Cardiac muscle cell (in vitro differentiated cells and primary cell): Measurements from ENCODE around the gene SUFU. TPM values are rescaled to one million over a fixed set of nuclear protein-coding genes. Genes with fewer than 3 reads are reported as not detected.

ENCODE experiments used
- DNase-seq, 2 donors: peaks; one replicate each; pipeline versions ENCODE4 v3.0.0 to v3.0.0-alpha.2; 2010 to 2017; ENCODE audit warnings: low read depth in 1 of 2, low spot score in 1 of 2
- H3K27ac ChIP-seq: fragments of 200-600 bp; sonication (generic); 2 replicates; pipeline ENCODE4 v1.5.1; 2016
- H3K27me3 ChIP-seq: fragments of 200-600 bp; sonication (generic); 2 replicates; pipeline ENCODE4 v1.6.0; 2016; ENCODE audit warnings: control low read depth
- H3K36me3 ChIP-seq: fragments of 200-600 bp; sonication (generic); 2 replicates; pipeline ENCODE4 v1.5.1; 2016; ENCODE audit warnings: control low read depth
- H3K4me1 ChIP-seq: fragments of 200-600 bp; sonication (generic); 2 replicates; pipeline ENCODE4 v1.8.1; 2017; ENCODE audit warnings: low read depth, mild to moderate bottlenecking, mixed run types
- H3K4me3 ChIP-seq: fragments of 200-600 bp; sonication (generic); 2 replicates; pipeline ENCODE4 v1.5.1; 2016; ENCODE audit warnings: mild to moderate bottlenecking
- H3K9me3 ChIP-seq: fragments of 200-600 bp; sonication (generic); 2 replicates; pipeline ENCODE4 v1.5.1; 2017; ENCODE audit warnings: low read depth, mild to moderate bottlenecking, control low read depth
- CTCF ChIP-seq: IDR thresholded peaks from 2 replicates; pipeline ENCODE4 v1.5.1; 2012; ENCODE audit warnings: low read depth, mild to moderate bottlenecking, low read length
- polyA plus RNA-seq: library from polyadenylated mRNA; unstranded; fragments of >200 nt; fragmentation: Nextera tagmentation; extraction: Ambion mirVana; gene quantifications from 2 replicates; pipeline ENCODE4 v1.2.1, GENCODE V29; 2016
- total RNA-seq: library from RNA; depleted of rRNA; stranded (reverse); fragments of >200 nt; gene quantifications from 2 replicates; pipeline ENCODE4 v1.2.3, GENCODE V29; 2016

The SUFU gene
- total and polyA plus RNA-seq, 2 experiments from 2014 or later: 14.2 to 18.4 TPM

- Histone ChIP-seq H3K27me3 (no peaks in the 10 kb centered on the region), H3K4me1 (peaks cover 66% of the 10 kb centered on the region), H3K9me3 (no peaks in the 10 kb centered on the region), H3K4me3 (no peak overlapping the region), H3K36me3 (no peaks in the 10 kb centered on the region), H3K27ac (peak overlapping the region; percentile 89)
- TF ChIP-seq CTCF: no peak
- DNase-seq: no peak
Observed at GRCh38 chr10:102678068-102678400, 174.3 kb downstream of the SUFU start.

DNA sequence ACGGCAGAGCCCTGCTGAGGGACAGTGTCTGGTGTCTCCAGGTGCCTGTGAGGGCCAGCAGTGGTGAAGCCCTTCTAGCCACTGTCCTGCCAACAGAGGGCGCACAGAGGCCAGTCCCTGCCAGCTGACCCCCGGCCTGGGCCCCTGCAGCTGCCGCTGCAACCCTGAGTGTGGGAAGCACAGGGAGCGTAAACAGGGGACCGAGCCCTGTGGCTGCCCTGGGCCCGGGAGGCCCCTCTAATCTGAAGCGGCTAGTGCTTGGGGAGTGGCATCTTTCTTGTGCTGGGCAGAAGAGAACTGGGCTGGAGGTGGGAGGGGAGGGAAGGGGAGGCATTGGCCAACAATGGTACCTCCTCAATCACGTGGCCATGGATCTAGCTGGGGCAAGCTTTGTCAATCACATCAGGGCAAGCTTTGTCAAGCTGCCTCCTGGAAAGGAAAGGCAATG is 175.1 kb downstream of the SUFU start:
- peak; percentile 84 for TF ChIP-seq CTCF
- DNase-seq: peak; percentile 74 to 92
- Histone ChIP-seq H3K4me3 (no peak overlapping the region), H3K36me3 (no peaks in the 10 kb centered on the region), H3K9me3 (no peaks in the 10 kb centered on the region), H3K4me1 (peaks cover 57% of the 10 kb centered on the region), H3K27ac (peak overlapping the region; percentile 89), H3K27me3 (no peaks in the 10 kb centered on the region)

DNA sequence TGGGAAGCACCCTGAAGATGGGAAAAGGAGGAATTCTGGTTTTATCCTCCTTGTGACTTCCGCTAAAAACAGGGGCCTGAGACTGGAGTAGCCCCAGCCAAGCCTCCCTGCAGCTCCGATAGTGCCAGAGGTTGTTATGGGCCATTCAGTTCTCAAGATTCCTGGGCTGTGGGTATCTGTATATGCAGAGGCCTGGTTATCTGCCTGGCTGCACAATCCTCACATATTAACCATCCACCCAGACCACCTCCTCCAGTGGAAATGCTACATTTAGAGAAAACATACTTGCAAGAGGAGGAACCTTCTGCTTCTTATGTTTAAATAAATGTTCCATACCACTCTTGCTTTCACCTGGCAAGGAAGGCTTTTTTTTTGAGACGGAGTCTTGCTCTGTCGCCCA is 175.8 kb downstream of the SUFU start:
- no peak for TF ChIP-seq CTCF
- H3K27ac ChIP-seq: peak overlapping the region; percentile 89

GRCh38 chr10:102681696-102682095 is 177.9 kb downstream of the SUFU start:
- Histone ChIP-seq H3K27ac (no peak overlapping the region), H3K4me1 (peaks cover 29% of the 10 kb centered on the region), H3K9me3 (no peaks in the 10 kb centered on the region), H3K36me3 (peaks cover 6% of the 10 kb centered on the region), H3K27me3 (no peaks in the 10 kb centered on the region), H3K4me3 (no peak overlapping the region)
- no peak for TF ChIP-seq CTCF
- no peak for DNase-seq

More for the DNA sequence above, 175.8 kb downstream of the SUFU start:
- no peak for DNase-seq
- Histone ChIP-seq H3K27me3 (no peaks in the 10 kb centered on the region), H3K36me3 (no peaks in the 10 kb centered on the region), H3K4me3 (no peak overlapping the region), H3K9me3 (no peaks in the 10 kb centered on the region), H3K4me1 (peaks cover 50% of the 10 kb centered on the region)

DNA sequence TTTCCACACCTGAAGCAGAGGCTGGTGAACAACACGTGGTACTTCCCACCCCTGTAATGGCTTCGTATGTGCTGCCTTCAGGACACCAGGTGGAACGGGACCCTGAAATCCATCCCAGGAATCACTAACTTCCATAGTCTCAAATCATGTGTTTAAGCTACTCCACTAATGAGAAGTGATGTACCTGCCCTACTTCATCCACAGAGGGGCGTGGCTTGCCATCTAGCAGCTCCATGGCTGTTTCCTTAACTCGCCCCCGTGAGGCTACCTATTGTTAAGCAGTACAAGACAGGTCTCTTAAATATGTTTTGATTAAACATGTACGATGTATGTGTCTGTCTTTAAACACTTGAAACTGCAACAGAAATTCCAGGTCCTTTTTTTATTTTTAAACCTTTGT is 178.6 kb downstream of the SUFU start:
- no peak overlapping the region for H3K27ac ChIP-seq
- H3K4me3 ChIP-seq: no peak overlapping the region
- no peaks in the 10 kb centered on the region for H3K9me3 ChIP-seq
- H3K4me1 ChIP-seq: peaks cover 22% of the 10 kb centered on the region
- DNase-seq: no peak
- H3K27me3 ChIP-seq: no peaks in the 10 kb centered on the region
- peaks cover 6% of the 10 kb centered on the region for H3K36me3 ChIP-seq
- no peak for TF ChIP-seq CTCF

GRCh38 chr10:102682981-102683380 is 179.2 kb downstream of the SUFU start:
- no peak for TF ChIP-seq CTCF
- Histone ChIP-seq H3K27ac (no peak overlapping the region), H3K9me3 (no peaks in the 10 kb centered on the region), H3K27me3 (no peaks in the 10 kb centered on the region), H3K36me3 (peaks cover 6% of the 10 kb centered on the region), H3K4me3 (no peak overlapping the region), H3K4me1 (peaks cover 16% of the 10 kb centered on the region)
- no peak for DNase-seq
